Measurements from ENCODE around the gene REXO1.
"Not testable (repeated sequence)": the region's sequence is repeated elsewhere in the genome, so short reads cannot be mapped to it uniquely, and the experiment has no call there.

GRCh38 chr19:1875265-1875645, 27.0 kb upstream of the REXO1 start:
- TF ChIP-seq CTCF (conservative IDR thresholded peaks at IDR 0.05; ENCODE audit: low read length); EZH2phosphoT487 (IDR thresholded peaks at IDR 0.05; ENCODE audit: borderline replicate concordance): not testable (repeated sequence)
